HG03095 (cell line): ENCODE measurements around the gene MAGEA9.
A peak's percentile ranks its signal among the peaks of the same experiment; 100 is the strongest.
"Not testable (repeated sequence)": the region's sequence is repeated elsewhere in the genome, so short reads cannot be mapped to it uniquely, and the experiment has no call there.

Experiments
- ATAC-seq: cut with Tn5 transposase; IDR thresholded peaks from one replicate; pipeline ENCODE4 v1.9.1; 2021; ENCODE audit warnings: moderate library complexity; ENCODE audit not compliant: unreplicated experiment

Gene MAGEA9

GRCh38 chrX:149807747-149808458 is 26.2 kb downstream of the MAGEA9 start:
- ATAC-seq = no peak

GRCh38 chrX:149818652-149819051 is 36.9 kb downstream of the MAGEA9 start:
- no peak for ATAC-seq

GRCh38 chrX:149819371-149819770 is 37.6 kb downstream of the MAGEA9 start:
- ATAC-seq = no peak

DNA sequence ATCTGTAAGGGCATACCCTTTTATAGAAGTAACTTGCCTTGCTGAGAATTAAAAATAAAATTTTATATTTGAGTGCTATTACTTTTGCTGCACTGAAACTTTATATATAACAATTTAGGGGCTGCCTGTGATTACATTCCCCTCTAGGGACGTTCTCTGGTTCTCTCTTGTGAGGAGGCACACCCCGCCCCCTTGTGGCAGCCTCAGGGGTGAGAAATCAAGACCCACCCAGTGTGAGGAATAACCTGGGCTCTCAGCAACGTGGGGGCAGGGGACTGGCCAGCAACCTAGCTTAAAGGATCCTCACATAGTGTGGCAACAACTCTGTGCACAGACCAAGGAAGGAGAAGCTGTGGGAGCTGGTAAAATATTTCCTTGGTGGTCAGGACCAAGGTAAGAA is 43.7 kb downstream of the MAGEA9 start:
- ATAC-seq = no peak

DNA sequence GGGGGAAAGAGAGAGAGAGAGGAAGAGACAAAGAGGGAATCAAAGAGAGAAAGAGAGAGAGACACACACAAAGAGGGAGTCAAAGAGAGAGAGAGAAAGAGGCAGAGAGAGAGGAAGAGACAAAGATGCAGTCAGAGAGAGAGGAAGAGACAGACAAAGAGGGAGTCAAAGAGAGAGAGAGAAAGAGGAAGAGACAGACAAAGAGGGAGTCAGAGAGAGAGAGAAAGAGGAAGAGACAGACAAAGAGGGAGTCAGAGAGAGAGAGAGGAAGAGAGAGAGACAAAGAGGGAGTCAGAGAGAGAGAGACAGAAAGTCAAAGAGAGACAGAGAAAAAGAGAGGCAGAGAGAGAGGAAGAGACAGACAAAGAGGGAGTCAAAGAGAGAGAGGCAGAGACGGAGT is 45.5 kb downstream of the MAGEA9 start:
- no peak for ATAC-seq

GRCh38 chrX:149829751-149830191 is 48.0 kb downstream of the MAGEA9 start:
- ATAC-seq = no peak

- peak; percentile 53 for ATAC-seq
These were observed 48.6 kb downstream of the MAGEA9 start for GRCh38 chrX:149830192-149830873.

DNA sequence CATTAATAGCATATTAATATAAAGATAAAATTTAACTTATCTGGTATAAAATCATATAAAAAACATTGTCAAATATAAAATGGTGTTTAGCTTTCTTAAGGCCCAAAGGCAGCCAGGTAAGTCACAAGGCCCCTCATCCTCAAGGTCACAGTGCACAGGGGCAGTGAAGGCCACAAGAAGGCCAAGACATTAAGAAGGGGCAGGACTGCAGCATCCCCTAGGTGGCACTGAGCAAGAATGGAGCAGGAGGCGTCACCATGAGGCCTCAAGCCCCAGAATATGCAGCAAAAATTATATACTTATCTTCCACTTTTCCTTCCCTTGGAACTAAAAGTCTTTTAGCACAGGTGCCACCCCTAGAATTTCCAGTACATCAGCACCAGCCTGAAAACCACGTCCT is 49.7 kb downstream of the MAGEA9 start:
- ATAC-seq = no peak

DNA sequence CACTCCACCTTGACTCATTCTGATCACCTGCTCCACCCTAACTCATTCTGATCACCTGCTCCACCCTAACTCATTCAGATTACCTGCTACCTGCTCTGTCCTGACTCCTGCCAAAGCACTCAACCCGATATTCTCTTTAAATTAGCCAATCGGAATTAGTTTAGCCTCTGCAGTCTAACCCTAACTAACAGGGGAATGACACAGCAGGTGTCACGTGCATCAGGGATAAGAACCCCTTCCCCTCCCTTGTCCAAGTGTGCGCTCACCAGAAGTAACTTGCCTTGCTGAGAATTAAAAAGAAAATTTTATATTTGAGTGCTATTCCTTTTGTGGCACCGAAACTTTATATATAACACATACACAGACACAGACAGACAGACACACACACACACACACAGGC is 55.0 kb downstream of the MAGEA9 start:
- ATAC-seq = not testable (repeated sequence)

DNA sequence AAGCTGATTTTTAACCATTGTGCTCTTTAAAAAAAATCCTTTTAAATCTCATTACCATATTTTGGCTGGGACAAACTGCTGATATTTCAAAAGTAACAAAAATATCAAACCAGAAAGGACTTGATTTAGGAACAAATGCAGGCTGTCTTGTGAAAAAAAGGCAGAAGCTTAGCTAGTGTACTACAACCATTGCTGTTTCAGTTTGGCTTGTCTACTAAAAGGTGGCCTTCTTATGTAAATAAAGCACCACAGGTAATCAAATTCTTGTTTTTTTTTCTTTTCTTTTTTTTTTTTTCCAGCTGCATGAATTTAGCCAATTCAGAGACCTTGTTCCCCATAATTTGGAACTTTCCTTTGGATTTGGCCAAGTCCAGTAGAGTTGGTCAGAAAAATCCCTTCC is 55.4 kb downstream of the MAGEA9 start:
- no peak for ATAC-seq
